ENCODE data around the gene OR2T4.

The OR2T4 gene, protein sequence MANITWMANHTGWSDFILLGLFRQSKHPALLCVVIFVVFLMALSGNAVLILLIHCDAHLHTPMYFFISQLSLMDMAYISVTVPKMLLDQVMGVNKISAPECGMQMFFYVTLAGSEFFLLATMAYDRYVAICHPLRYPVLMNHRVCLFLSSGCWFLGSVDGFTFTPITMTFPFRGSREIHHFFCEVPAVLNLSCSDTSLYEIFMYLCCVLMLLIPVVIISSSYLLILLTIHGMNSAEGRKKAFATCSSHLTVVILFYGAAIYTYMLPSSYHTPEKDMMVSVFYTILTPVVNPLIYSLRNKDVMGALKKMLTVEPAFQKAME

DNA sequence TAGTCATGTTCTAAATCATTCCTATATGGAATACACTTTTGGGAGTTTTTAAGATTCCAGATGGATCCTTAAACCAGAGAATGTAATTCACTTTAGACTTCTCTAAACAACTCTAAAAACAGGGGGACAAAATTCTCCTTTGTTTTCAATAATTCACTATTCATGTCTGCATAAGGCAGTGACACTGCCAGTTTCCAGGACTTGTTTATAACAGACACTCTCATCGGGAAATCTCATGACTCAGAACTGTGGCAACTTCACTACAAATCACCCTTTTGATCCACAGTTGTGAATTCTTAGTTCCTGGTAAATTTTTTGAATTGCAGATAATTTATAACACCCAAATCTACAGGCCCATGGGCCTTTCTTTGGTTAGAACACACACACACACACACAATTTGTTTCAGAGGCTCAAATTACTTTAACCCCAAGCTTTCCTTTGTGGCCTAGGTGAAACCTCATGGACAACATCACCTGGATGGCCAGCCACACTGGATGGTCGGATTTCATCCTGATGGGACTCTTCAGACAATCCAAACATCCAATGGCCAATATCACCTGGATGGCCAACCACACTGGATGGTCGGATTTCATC lies at the start of gene OR2T4:
Gene OR2T4, plus strand, starts transcription at position 545 of the 595 bp plus-strand sequence. Its CDS starts 0 bp downstream, at position 545.
- DNase-seq = no peak

DNA sequence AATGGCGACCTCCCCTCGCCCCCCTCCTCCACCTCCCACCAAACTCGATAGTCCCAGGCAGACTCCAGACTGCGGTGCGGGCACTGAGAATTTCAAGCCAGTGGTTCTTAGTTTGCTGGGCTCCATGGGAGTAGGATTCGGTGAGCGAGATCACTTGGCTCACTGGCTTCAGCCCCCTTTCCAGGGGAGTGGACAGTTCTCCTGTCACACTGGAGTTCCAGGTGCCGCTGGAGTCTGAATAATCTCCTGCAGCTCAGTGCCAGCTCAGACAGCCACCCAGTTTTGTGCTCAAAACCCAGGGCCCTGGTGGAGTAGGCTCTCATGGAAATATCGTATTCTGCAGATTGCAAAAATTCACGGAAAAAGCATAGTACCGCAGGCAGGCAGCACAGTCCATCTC lies 44.7 kb upstream of the OR2T4 start:
- no peak for DNase-seq

DNA sequence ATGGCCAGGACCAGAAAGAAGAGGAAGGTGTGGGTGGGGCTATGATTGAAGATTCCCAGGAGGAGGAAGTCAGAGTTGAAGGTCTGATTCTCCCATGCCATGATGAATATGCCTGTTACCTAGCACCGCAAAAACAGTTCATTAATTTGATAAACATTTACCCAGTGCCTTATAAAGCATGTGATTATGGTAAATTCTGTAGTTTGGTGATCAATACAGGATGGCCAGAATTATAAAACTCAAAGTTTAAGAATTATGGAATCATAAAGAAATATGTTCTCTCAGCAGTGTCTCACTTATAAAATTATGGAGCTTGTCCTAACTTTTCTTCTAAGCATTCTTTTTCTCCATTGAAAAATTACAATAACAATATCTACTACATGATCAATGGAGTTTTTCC lies 37.0 kb upstream of the OR2T4 start, which contains the start of gene OR2M7:
Gene OR2M7, minus strand, starts transcription at position 101 of the 400 bp plus-strand sequence. Its CDS starts 0 bp downstream, at position 101.
- DNase-seq = no peak

GRCh38 chr1:248343451-248343850 lies 18.0 kb upstream of the OR2T4 start:
- no peak for DNase-seq

GRCh38 chr1:248348475-248348874 lies 13.0 kb upstream of the OR2T4 start, which contains the start of gene OR14C36:
Gene OR14C36 (plus strand): TSS chr1:248348775. CDS start chr1:248348775, 0 bp downstream.
- no peak for DNase-seq

GRCh38 chr1:248359415-248359814 lies 2.0 kb upstream of the OR2T4 start:
- DNase-seq = no peak

- DNase-seq = no peak
These were observed 5.1 kb downstream of the OR2T4 start for GRCh38 chr1:248366609-248367008.

DNA sequence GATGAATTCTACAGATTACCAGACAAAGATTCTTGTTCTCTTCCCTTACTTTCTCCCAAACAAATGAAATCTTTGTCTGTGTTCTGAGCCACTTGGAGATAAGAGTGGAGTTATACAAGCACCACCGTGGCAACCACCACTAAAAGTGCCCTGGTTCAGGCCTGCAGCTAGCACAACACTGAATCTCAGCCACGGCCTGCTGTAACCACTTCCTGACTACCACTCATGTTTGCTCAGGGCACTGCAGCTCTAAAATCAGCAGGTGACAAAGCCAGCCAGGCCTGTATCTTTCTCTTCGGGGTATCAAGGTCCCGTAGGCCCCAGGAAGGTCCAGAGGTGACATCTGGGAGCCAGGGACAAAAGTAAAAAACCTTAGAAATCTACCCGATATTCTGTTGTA lies 10.9 kb downstream of the OR2T4 start:
- no peak for DNase-seq

DNA sequence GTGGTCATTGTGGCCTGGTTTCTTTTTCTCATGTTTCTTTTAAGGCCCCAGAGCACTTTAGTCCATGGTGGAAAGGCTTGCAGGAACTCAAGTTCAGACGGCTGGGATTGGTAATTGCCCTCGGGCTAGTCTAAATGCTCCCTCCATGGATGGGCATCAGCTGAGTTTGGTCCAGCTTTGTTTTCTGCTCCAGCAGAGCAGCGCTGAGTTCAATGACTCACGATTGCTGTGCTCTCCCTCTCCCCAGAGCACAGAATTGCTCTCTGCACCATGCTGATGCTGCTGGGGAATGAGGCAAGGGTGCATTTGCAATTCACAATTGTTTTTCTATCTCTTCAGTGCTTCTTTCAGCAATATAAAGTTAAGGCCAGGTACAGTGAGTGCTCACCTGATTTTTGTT lies 12.3 kb downstream of the OR2T4 start:
- DNase-seq = no peak

- DNase-seq = no peak
These were observed 14.0 kb downstream of the OR2T4 start, which contains the start of gene OR2T6 for GRCh38 chr1:248375446-248375845. Gene OR2T6 (plus strand): TSS chr1:248375746. CDS start chr1:248387609, 11,863 bp downstream.

- DNase-seq = no peak
These were observed 15.5 kb downstream of the OR2T4 start for GRCh38 chr1:248376916-248377315.

DNA sequence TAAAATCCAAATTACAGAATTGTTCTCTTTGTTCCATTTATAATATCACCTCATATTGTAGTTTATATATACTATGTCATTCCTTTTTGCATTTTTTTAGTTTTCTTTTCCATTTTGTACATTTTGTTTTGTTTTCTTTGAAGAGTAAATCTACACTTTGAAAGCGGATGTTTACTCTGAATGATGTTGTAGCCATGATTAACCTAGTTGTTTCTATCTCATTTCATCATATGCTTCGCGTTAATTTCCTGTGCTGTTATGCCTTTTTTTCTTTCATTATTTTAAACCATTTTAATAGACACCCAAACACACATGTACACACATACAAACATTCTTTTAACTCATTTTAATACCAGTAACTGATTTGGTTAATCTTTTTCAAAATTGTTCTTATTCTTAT lies 19.4 kb downstream of the OR2T4 start:
- no peak for DNase-seq

GRCh38 chr1:248388426-248388825 lies 27.0 kb downstream of the OR2T4 start:
- no peak for DNase-seq

GRCh38 chr1:248393050-248393449 lies 31.6 kb downstream of the OR2T4 start:
- DNase-seq = no peak

- no peak for DNase-seq
These were observed 41.3 kb downstream of the OR2T4 start, which contains the start of gene OR2T1 for GRCh38 chr1:248402748-248403147. Gene OR2T1 (plus strand): TSS chr1:248403048. CDS start chr1:248406148, 3,100 bp downstream.

DNA sequence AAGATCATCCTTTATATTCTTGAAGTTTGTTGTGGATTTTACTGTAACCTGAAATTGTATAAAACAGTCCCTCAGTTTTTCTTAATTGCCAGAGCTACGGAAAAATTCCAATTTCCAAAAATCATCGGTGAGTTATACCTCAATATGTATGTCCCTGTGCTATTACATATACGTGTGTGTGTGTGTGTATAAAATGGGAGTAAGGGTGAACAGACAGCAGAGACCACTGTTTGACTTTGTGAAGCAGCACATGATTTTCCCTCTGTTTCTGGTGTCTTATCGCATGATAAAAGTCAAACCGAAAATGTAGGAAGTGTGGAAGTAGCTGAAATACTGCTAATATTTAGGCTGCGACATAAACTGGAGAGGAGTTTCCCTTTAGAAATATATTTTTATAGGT lies 42.6 kb downstream of the OR2T4 start:
- no peak for DNase-seq

DNA sequence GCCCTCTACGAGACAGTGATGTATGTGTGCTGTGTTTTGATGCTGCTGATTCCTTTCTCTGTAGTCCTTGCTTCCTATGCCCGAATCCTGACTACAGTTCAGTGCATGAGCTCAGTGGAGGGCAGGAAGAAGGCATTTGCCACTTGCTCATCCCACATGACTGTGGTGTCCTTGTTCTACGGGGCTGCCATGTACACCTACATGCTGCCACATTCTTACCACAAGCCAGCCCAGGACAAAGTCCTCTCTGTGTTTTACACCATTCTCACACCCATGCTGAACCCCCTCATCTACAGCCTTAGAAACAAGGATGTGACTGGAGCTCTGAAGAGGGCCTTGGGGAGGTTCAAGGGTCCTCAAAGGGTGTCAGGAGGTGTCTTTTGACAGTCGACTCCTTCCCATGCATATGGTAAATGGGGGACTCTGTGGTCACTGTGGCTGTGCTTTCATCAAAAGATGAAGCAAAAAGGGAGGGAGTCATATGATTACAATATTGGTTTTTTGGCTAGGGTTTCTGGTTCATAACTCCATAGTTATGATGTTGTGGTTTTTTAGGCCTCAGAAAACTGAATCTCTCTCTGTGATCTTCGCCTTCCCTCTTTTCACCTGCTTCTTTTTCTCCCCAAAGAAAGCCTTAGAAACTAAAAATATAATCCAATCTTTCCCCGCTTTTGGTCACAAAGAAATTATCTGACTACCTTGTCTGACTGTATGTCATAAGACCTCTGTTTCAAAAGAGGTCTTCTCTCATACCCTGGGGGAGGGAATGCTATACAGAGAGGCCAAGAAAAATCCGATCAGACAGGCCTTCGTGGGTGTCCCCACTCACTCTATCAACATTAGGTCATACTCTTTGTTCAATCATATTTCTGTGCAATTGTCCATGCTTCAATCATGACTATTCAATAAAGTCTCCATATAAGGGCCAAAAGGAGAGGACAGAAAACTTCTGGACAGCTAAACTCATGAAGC lies 45.5 kb downstream of the OR2T4 start:
- no peak for DNase-seq

Data from NCI-H2081 (cell line).